Panc1 (cell line): ENCODE results near the gene THAP11.

Experiments
- CTCF ChIP-seq: fragments of 450-650 bp; IDR thresholded peaks from 2 replicates; pipeline ENCODE4 v1.5.1; 2017; ENCODE audit warnings: mild to moderate bottlenecking
- POLR2AphosphoS5 ChIP-seq: IDR thresholded peaks from 2 replicates; pipeline ENCODE4 v1.6.1; 2012; ENCODE audit warnings: mild to moderate bottlenecking, low read depth, low read length, moderate library complexity

DNA sequence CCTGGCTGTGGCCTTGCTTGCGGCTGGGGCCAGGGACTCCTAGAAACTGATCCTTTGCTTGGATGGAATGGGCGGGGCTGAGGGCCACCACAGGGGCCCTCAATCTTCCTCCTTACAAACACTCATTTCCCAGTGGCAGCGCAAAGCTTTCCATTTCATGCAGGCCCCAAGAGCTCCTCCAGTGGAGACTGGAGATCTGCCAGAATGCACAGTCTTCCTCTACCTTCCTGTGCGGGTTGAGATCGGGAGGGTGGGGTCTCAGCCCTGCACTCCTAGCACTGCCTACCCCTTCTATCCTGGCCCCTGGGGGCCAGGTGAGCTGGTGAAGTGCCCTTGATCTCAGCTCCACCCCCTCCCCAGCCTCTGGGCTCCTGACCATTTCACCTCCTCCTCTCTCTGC is 44.3 kb downstream of the THAP11 start:
- no peak for TF ChIP-seq CTCF
- no peak for TF ChIP-seq POLR2AphosphoS5
